Right kidney (tissue), 1 donor: ENCODE results near the gene AMIGO3.

ENCODE experiments used
- DNase-seq: peaks from one replicate; pipeline ENCODE4 v3.0.0-alpha.2; 2016

The AMIGO3 gene

GRCh38 chr3:49725906-49726681 is 6.6 kb upstream of the AMIGO3 start:
- DNase-seq = no peak

GRCh38 chr3:49724586-49724985 is 5.1 kb upstream of the AMIGO3 start:
- no peak for DNase-seq

GRCh38 chr3:49723628-49724551 is 4.4 kb upstream of the AMIGO3 start, which contains the start of gene GMPPB:
TSS of gene GMPPB (minus strand) at chr3:49723951. CDS start at chr3:49723726, 225 bp downstream.
- peak; percentile 89 for DNase-seq

DNA sequence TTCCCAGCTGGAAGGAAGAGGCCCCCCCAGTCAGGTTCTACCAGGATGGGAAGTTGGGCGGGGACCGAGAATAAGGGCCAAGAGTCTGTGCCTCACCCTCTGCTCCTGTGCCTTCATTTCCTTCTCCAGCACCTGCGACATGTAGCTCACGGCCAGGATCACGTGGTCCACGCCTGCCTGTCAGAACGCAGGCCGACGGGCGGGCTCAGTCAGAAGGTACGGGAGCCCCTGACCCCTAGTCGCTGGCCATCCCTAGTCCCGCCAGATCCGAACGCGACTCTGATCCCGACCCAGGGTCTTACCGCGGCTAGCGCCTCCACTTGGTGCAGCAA is 3.8 kb upstream of the AMIGO3 start:
- DNase-seq = no peak

DNA sequence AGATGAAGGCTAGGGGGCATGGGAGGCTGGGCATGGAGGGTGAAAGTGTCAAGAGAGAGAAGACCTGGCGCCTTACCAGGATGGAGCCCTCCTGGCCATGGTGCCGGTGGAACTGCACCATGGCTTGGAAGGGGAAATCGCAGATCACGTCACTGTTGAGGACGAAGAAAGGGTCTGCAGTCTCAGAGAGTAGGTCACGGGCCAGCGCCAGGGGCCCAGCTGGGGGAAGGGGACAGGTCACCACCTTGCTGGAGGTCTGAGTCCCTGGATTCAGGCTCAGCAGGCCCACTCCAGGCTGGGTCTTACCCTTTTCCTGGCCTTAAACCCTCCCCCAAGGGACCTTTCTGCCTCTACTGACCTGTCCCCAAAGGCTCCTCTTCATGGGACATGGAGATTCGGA is 3.4 kb upstream of the AMIGO3 start:
- no peak for DNase-seq

DNA sequence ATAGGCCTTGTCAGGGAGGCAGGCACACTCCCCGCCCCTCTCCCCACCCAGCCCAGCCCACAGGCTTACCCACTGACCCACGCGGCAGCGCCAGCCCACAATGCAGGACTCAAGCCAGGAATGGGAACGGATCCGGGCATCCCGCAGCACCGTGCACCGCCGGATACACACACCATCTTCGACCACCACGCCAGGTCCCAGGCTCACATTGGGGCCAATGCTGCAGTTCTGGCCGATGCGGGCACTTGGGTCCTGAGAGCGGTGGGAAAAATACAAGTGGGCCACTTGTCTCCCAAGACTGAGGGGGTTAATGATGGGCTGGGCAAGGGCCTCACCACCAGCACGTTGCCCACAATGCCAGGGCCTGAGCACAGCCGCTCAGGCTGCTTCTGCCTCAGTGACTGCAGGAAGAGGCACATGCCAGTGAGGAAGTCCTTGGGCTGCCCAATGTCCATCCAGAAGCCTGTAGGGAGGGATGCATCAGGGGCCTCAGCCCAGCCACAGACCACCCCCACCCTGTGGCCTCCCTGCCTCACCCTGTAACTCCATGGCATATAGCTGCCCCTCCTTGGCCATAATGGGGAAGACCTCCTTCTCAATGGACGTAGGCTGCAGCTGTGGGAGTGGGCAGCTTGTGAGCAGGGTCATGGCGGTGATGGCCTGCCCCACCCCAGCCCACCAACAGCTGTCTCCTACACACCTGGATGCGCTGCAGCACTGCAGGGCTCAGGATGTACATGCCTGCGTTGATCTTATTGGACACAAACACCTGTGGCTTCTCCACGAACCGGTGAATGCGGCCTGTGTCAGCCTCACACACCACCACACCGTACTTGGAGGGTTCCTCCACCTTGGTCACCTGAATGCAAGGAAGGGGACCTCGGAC is 2.7 kb upstream of the AMIGO3 start:
- DNase-seq = no peak

DNA sequence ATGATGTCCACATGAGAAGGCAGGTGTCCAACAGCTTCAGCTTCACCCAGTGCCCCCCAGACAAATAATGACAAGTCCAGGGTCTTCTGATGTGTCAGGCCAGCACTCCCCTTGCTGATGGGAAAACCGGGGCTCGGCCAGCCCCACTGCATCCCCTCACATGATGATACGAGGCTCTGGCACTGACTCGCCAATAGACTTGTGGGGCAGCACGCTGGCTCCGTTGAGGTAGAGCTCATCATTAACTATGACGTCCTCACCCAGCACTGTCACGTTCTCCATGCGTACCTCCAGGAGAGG is 2.1 kb upstream of the AMIGO3 start:
- DNase-seq = no peak

DNA sequence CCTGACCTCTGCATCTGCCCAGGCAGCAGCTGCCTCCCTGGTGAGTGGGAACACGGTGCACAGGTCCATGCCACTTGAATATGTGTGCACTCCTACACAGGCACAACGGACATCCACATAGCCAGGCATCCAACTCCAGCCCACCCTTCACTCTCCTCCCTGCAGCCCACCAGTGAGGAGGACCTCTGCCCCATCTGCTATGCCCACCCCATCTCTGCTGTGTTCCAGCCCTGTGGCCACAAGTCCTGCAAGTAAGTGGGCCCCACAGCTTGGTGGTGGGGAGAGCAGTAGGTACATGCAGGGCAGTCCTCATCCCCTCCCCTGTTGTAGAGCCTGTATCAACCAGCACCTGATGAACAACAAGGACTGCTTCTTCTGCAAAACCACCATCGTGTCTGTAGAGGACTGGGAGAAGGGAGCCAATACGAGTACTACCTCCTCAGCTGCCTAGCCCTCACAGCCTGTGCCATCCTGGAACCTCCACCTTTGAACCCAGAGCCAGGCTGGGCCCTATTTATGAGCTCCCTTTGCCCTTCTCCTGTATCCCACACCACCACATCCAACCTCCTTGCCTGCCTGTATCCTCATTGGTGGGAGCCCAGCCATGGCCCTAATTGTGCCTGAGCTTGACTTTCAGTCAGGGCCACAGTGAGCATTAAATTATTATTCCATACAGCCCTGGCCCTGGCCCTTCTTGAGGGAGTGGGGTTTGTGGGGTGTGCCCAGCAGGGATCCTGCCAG is 1.5 kb upstream of the AMIGO3 start:
- DNase-seq = no peak

DNA sequence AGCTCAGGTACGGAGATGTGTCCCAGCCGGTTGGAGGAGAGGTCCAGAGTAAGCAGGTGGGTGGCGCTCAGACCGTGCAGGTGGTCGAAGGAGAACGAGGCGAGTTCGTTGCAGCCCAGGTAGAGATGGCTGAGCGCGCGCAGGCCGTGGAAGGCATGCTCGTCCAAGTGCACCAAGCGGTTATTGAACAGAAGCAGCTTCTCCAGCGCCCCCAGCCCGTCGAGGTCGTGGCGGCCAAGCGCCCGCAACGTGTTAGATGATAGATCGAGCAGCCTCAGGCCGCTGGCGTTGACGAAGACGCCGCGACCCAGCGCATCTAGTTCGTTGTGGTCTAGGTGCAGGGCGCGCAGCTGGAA is 648 bp downstream of the AMIGO3 start:
- no peak for DNase-seq

DNA sequence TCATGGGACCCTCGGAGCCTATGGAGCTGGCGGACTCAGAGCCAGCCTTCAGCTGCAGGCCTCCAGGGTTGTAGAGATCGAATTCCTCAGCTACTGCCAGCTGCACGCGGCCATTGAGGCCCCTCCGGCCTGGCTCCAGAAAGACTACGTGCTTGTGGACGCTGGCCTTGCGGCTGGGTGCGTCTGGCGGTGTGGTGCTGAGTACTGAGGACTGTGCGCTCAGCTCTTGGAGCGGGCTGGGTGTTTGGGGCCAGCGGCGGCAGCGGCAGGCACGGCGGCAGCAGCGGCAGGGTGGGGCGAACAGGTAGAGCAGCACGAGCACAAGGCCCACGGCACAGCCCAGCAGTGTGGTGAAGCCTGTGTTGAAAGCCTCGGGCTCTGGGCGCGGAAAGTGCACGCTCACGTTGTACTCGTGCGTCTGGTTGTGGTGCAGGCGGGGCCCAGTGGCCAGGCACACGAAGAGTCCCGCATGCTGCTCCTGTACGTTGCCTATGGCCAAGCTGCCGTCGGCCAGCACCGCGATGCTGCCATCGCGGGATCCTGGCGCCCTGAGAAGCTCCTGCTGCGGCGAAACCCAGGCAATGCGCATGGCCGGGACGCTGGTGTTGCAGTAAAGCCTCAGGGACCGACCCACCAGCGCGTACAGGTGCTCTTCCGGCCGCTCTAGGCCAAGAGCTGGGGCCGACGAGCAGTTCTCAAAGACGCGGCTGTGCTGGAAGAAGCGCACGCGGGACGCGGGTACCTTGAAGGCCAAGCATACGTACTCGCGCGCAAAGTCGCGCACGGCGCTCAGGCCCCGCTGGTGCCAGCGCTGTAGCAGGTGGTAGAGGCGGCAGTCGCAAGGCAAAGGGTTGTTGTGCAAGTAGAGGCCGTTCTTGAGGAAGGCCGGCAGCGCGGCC is 1.3 kb downstream of the AMIGO3 start:
- DNase-seq = peak; percentile 27

DNA sequence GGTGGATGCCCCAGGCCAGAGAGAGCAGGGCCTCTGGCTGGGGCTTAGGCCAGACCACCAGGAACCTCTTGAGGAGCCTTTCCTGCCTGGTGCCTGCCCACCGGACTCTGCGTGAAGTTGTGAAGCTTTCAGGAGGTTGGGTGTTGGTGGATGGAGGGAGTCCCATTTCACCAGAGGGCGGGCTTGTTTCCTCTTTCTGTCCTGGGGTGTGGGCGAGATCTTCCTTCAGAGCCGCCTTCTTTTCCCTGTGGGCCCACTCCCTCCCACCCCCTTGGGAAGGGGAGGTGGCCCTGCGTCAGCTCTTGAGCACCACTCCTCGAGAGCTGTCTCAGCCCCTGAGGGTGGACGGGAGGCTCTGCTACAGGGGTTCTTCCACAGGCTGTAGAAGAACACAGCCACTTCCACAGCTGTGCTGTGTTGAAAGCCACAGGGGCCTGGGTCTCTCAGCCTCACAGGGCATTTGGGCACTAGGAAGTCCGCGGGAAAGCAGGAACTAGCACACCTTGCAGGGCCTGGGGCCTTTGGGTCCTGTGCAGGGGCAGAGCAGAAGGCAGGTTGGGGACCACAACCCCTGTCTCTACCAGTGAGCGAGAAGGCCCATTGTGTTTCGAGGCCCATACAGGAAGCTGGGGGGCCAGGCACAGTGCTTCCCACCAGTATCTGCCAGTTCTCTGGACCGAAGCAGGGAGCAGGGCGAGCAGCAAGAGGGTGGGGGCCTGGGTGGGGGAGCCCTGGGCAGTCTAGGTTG is 2.1 kb downstream of the AMIGO3 start:
- no peak for DNase-seq

GRCh38 chr3:49716691-49717210 is 2.7 kb downstream of the AMIGO3 start:
- DNase-seq = no peak

- no peak for DNase-seq
Measured at GRCh38 chr3:49716169-49716568, 3.3 kb downstream of the AMIGO3 start.

DNA sequence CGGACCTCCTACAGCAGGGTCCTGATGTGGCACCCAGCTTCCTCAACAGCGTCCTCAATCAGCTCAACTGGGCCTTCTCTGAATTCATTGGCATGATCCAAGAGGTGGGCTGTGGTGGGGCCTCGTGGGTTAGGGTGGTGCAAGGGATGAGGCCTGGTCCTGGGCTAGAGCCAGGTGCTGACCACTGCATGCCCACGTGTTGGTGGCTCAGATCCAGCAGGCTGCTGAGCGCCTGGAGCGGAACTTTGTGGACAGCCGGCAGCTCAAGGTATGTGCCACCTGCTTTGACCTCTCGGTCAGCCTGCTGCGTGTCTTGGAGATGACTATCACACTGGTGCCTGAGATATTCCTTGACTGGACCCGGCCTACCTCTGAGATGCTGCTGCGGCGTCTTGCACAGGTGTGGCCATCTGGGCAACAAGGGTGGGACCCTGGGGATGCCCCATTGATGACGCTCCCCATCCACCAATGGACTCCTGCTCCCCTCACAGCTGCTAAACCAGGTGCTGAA is 3.8 kb downstream of the AMIGO3 start:
- no peak for DNase-seq

DNA sequence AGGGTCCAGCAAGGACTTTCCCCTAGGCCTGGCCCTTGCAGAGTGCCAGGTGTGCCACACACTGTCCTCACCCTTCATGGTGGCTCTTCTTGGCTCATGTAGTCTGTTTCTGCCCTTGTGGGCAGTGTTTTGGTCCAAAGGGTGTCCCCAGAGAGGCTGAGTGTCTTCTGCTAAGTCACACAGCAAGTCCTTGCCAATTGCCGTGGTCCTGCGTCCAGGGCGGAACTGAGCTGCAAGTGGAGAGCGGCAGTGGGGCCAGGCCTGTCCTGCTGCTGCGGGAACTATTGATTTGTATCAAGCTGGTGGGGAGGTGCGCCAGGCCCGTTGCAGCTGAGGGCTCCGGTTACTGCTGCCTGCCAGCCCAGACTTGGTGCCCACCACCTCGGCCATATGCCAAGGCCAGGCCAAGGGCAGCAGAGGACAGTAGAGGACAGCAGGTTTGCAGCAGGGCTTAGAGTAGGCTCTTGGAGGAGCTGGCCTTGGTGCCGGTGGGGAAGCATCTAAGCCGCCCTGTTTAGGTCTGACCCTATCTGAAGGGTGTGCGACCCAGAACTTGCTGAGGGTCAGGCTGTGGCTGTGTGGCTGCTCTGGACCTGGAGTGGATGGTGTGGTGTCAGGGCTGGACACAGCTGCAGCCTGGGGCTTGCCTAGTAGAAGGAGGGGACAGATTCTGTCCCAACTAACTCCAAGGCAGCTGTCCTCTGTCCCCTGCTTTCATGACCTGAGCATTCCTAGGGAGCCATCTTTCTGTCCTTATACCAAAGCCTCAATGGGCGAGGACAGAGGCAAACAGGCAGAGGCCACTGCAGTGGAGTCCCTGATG is 4.5 kb downstream of the AMIGO3 start:
- DNase-seq = no peak

- no peak for DNase-seq
Measured at GRCh38 chr3:49713336-49714105, 6.0 kb downstream of the AMIGO3 start.

DNA sequence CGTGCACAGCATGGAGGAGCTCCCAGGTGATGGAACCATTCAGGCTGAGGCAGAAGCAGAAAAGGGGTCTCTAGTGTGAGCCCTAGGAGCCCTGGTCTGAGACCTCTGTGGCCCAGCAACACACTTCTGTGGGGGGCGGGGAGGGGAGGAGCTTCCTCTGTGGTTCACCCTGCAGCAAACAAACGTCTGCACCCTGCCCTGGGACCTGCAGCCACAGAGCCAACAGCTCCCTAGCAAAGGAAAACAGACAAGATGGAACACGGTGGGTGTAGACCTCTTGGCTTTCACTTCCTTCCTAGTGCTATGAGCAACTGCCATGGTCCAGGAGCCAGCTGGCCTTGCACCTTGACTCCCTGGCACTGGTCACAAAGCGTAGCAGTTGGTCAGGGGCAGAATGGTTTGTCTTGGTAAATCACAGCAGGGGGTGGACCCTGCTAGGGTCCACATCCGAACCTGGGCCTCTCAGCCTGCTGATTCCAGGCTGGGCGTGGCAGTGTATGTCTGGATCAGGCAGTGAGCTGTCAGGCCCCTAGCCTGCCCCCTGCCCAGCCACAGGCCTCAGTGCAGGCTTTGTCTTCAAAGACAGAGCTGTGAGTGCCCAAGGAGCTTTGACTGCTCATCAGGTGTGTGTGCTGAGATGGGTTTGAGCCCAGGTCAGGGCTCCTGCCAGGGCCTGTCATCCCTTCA is 6.7 kb downstream of the AMIGO3 start:
- no peak for DNase-seq
